ENCODE measurements around the gene CDSN.

CDSN gene

DNA sequence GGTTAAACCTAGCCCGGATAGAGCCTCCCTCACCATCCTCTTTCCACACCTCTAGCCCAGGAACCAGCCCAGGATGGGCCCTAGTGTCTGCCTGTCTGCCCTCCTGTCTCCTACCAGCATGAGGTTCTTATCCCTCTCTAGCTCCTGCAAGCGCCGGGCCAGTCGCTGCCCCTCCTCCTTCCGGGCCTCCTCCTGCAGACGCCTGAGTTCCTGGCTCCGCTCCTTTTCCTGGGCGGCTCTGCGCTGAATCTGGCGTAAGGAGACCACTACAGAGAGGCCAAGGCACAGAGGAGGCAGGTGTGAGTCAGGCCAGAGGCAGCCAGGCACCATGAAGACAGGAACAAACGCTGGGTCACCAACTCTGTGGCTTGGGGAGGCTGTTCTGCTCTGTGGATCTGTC is 22.9 kb upstream of the CDSN start:
- ATAC-seq, result peak; percentile 80
- TF ChIP-seq, protein P1, sequence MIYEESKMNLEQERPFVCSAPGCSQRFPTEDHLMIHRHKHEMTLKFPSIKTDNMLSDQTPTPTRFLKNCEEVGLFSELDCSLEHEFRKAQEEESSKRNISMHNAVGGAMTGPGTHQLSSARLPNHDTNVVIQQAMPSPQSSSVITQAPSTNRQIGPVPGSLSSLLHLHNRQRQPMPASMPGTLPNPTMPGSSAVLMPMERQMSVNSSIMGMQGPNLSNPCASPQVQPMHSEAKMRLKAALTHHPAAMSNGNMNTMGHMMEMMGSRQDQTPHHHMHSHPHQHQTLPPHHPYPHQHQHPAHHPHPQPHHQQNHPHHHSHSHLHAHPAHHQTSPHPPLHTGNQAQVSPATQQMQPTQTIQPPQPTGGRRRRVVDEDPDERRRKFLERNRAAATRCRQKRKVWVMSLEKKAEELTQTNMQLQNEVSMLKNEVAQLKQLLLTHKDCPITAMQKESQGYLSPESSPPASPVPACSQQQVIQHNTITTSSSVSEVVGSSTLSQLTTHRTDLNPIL (CRISPR knock-in tag; IDR thresholded peaks at IDR 0.05; ENCODE audit: low read depth), result no peak
- TF ChIP-seq ZNF565 (CRISPR knock-in tag; conservative IDR thresholded peaks at IDR 0.05; ENCODE audit: low read depth), result no peak
- TF ChIP-seq ZNF70 (CRISPR knock-in tag; IDR thresholded peaks at IDR 0.05), result no peak
- TF ChIP-seq, protein P2, sequence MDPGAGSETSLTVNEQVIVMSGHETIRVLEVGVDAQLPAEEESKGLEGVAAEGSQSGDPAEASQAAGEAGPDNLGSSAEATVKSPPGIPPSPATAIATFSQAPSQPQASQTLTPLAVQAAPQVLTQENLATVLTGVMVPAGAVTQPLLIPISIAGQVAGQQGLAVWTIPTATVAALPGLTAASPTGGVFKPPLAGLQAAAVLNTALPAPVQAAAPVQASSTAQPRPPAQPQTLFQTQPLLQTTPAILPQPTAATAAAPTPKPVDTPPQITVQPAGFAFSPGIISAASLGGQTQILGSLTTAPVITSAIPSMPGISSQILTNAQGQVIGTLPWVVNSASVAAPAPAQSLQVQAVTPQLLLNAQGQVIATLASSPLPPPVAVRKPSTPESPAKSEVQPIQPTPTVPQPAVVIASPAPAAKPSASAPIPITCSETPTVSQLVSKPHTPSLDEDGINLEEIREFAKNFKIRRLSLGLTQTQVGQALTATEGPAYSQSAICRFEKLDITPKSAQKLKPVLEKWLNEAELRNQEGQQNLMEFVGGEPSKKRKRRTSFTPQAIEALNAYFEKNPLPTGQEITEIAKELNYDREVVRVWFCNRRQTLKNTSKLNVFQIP (CRISPR knock-in tag; IDR thresholded peaks at IDR 0.05; ENCODE audit: borderline replicate concordance, low read depth), result no peak
- no peak for TF ChIP-seq ZNF8 (CRISPR knock-in tag; IDR thresholded peaks at IDR 0.05)
- TF ChIP-seq ZC3H10 (CRISPR knock-in tag; IDR thresholded peaks at IDR 0.05), result no peak
- no peak for TF ChIP-seq ARNTL (CRISPR knock-in tag; IDR thresholded peaks at IDR 0.05; ENCODE audit: borderline replicate concordance, low read depth)
- no peak for TF ChIP-seq OSR1 (CRISPR knock-in tag; IDR thresholded peaks at IDR 0.05)
- TF ChIP-seq, protein P3, sequence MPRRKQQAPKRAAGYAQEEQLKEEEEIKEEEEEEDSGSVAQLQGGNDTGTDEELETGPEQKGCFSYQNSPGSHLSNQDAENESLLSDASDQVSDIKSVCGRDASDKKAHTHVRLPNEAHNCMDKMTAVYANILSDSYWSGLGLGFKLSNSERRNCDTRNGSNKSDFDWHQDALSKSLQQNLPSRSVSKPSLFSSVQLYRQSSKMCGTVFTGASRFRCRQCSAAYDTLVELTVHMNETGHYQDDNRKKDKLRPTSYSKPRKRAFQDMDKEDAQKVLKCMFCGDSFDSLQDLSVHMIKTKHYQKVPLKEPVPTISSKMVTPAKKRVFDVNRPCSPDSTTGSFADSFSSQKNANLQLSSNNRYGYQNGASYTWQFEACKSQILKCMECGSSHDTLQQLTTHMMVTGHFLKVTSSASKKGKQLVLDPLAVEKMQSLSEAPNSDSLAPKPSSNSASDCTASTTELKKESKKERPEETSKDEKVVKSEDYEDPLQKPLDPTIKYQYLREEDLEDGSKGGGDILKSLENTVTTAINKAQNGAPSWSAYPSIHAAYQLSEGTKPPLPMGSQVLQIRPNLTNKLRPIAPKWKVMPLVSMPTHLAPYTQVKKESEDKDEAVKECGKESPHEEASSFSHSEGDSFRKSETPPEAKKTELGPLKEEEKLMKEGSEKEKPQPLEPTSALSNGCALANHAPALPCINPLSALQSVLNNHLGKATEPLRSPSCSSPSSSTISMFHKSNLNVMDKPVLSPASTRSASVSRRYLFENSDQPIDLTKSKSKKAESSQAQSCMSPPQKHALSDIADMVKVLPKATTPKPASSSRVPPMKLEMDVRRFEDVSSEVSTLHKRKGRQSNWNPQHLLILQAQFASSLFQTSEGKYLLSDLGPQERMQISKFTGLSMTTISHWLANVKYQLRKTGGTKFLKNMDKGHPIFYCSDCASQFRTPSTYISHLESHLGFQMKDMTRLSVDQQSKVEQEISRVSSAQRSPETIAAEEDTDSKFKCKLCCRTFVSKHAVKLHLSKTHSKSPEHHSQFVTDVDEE (CRISPR knock-in tag; IDR thresholded peaks at IDR 0.05), result no peak
- TF ChIP-seq TCF4 (CRISPR knock-in tag; IDR thresholded peaks at IDR 0.05; ENCODE audit: borderline replicate concordance), result no peak
- no peak for TF ChIP-seq ZFP3 (CRISPR knock-in tag; IDR thresholded peaks at IDR 0.05)
- no peak for TF ChIP-seq ESRRG (CRISPR knock-in tag; IDR thresholded peaks at IDR 0.05)
- TF ChIP-seq TOX (CRISPR knock-in tag; IDR thresholded peaks at IDR 0.05; ENCODE audit: borderline replicate concordance), result no peak
- TF ChIP-seq BACH2 (CRISPR knock-in tag; IDR thresholded peaks at IDR 0.05; ENCODE audit: borderline replicate concordance), result no peak
- TF ChIP-seq SNAI2 (CRISPR knock-in tag; IDR thresholded peaks at IDR 0.05), result no peak
- no peak for TF ChIP-seq PPARA (CRISPR knock-in tag; IDR thresholded peaks at IDR 0.05; ENCODE audit: borderline replicate concordance)
- TF ChIP-seq GLIS3 (CRISPR knock-in tag; IDR thresholded peaks at IDR 0.05), result no peak
- TF ChIP-seq ZFP30 (CRISPR knock-in tag; IDR thresholded peaks at IDR 0.05), result no peak
- TF ChIP-seq CSDC2 (CRISPR knock-in tag; IDR thresholded peaks at IDR 0.05), result no peak
- no peak for TF ChIP-seq RARB (CRISPR knock-in tag; IDR thresholded peaks at IDR 0.05)

DNA sequence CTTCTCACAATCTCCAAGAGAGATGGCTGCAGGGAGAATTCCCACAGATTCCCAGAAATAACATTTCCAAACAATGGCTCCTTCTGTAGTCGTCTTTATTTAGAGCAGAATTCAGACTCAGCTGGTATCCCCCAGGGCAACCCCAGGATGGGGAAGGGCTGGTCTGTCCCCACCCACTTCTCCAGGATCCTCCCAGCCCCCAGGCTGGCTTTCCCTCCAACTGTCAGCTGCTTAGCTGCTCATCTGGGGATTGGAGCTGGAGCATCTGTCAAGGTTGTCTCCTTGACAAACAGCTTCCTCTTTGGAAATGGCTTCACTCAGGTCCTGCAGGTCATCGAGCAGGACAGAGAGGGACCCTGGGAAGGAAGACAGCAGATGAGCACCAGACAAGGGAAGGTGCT is 22.1 kb upstream of the CDSN start:
- ATAC-seq, result no peak
- no peak for TF ChIP-seq ARNTL (CRISPR knock-in tag; IDR thresholded peaks at IDR 0.05; ENCODE audit: borderline replicate concordance, low read depth)
- TF ChIP-seq, protein P3 (CRISPR knock-in tag; IDR thresholded peaks at IDR 0.05), result no peak
- TF ChIP-seq, protein P1 (CRISPR knock-in tag; IDR thresholded peaks at IDR 0.05; ENCODE audit: low read depth), result no peak
- no peak for TF ChIP-seq CSDC2 (CRISPR knock-in tag; IDR thresholded peaks at IDR 0.05)
- no peak for TF ChIP-seq TOX (CRISPR knock-in tag; IDR thresholded peaks at IDR 0.05; ENCODE audit: borderline replicate concordance)
- TF ChIP-seq SNAI2 (CRISPR knock-in tag; IDR thresholded peaks at IDR 0.05), result no peak
- no peak for TF ChIP-seq RARB (CRISPR knock-in tag; IDR thresholded peaks at IDR 0.05)
- TF ChIP-seq ZNF8 (CRISPR knock-in tag; IDR thresholded peaks at IDR 0.05), result no peak
- no peak for TF ChIP-seq ZNF70 (CRISPR knock-in tag; IDR thresholded peaks at IDR 0.05)
- TF ChIP-seq ZNF565 (CRISPR knock-in tag; conservative IDR thresholded peaks at IDR 0.05; ENCODE audit: low read depth), result no peak
- TF ChIP-seq ESRRG (CRISPR knock-in tag; IDR thresholded peaks at IDR 0.05), result no peak
- no peak for TF ChIP-seq TCF4 (CRISPR knock-in tag; IDR thresholded peaks at IDR 0.05; ENCODE audit: borderline replicate concordance)
- TF ChIP-seq, protein P2 (CRISPR knock-in tag; IDR thresholded peaks at IDR 0.05; ENCODE audit: borderline replicate concordance, low read depth), result no peak
- no peak for TF ChIP-seq GLIS3 (CRISPR knock-in tag; IDR thresholded peaks at IDR 0.05)
- TF ChIP-seq ZFP3 (CRISPR knock-in tag; IDR thresholded peaks at IDR 0.05), result no peak
- no peak for TF ChIP-seq OSR1 (CRISPR knock-in tag; IDR thresholded peaks at IDR 0.05)
- no peak for TF ChIP-seq PPARA (CRISPR knock-in tag; IDR thresholded peaks at IDR 0.05; ENCODE audit: borderline replicate concordance)
